Left ventricle myocardium inferior (tissue), 1 donor: ENCODE data around the gene RP9. TPM values are rescaled to one million over a fixed set of nuclear protein-coding genes. Genes with fewer than 3 reads are reported as not detected.

Source experiments
- DNase-seq: peaks from one replicate; pipeline ENCODE4 v3.0.0-alpha.2; 2020
- H3K27ac ChIP-seq: fragments of 200-600 bp; replicated peaks from 2 replicates; pipeline ENCODE4 v1.8.0; 2021
- H3K27me3 ChIP-seq: fragments of 200-600 bp; 2 replicates; pipeline ENCODE4 v1.8.0; 2021; ENCODE audit warnings: low read depth
- H3K36me3 ChIP-seq: fragments of 200-600 bp; 2 replicates; pipeline ENCODE4 v1.8.0; 2021
- H3K4me1 ChIP-seq: fragments of 200-600 bp; 2 replicates; pipeline ENCODE4 v1.8.0; 2021
- H3K4me3 ChIP-seq: fragments of 200-600 bp; 2 replicates; pipeline ENCODE4 v1.8.0; 2021; ENCODE audit warnings: mild to moderate bottlenecking, moderate library complexity
- H3K9me3 ChIP-seq: fragments of 200-600 bp; replicated peaks from 2 replicates; pipeline ENCODE4 v1.8.0; 2021
- CTCF ChIP-seq: fragments of 200-600 bp; IDR thresholded peaks from 2 replicates; pipeline ENCODE4 v1.8.0; 2021; ENCODE audit warnings: antibody characterized with exemption, mild to moderate bottlenecking, borderline replicate concordance
- intact Hi-C: fragments of 100-400 bp; cut with micrococcal nuclease; formaldehyde crosslinking; loops from one replicate; pipeline ENCODE4 v1.11.0; 2022
- total RNA-seq: library from RNA; stranded (reverse); fragmentation: NEBNext Ultra II Directional; extraction: Animal tissue kit (Norgen Biotek cat#: 25700); gene quantifications from one replicate; pipeline ENCODE4 v1.2.1, GENCODE V29; 2021
- donor health status: DM: no; HTN: yes; CAD: no; lungs with severe emphysema.

Gene RP9
- total RNA-seq, 1 donor from 2014 or later: 20.2 TPM

- no peak for DNase-seq
- TF ChIP-seq CTCF: no peak
- intact Hi-C loops: no loop called here
- Histone ChIP-seq H3K36me3 (peaks cover 5% of the 10 kb centered on the region), H3K27me3 (no peaks in the 10 kb centered on the region), H3K4me3 (no peak overlapping the region), H3K27ac (no peak overlapping the region), H3K4me1 (peaks cover 5% of the 10 kb centered on the region), H3K9me3 (no peaks in the 10 kb centered on the region)
Observed at GRCh38 chr7:33152087-33152486, 42.9 kb upstream of the RP9 start.

- Histone ChIP-seq H3K27ac (no peak overlapping the region), H3K4me1 (no peaks in the 10 kb centered on the region), H3K9me3 (peaks cover 8% of the 10 kb centered on the region), H3K27me3 (no peaks in the 10 kb centered on the region), H3K4me3 (no peak overlapping the region), H3K36me3 (no peaks in the 10 kb centered on the region)
- no peak for TF ChIP-seq CTCF
- intact Hi-C loops: no loop called here
- no peak for DNase-seq
Observed at GRCh38 chr7:33145156-33145555, 36.0 kb upstream of the RP9 start.

- Histone ChIP-seq H3K36me3 (no peaks in the 10 kb centered on the region), H3K27ac (no peak overlapping the region), H3K4me3 (no peak overlapping the region), H3K4me1 (no peaks in the 10 kb centered on the region), H3K9me3 (peaks cover 8% of the 10 kb centered on the region), H3K27me3 (no peaks in the 10 kb centered on the region)
- intact Hi-C loops: no loop called here
- no peak for TF ChIP-seq CTCF
- DNase-seq: no peak
Observed at GRCh38 chr7:33143996-33144718, 35.0 kb upstream of the RP9 start.

GRCh38 chr7:33142585-33142984 is 33.4 kb upstream of the RP9 start:
- H3K4me1 ChIP-seq: no peaks in the 10 kb centered on the region
- no peak for DNase-seq
- no peaks in the 10 kb centered on the region for H3K27me3 ChIP-seq
- intact Hi-C loops: no loop called here
- H3K36me3 ChIP-seq: no peaks in the 10 kb centered on the region
- no peak overlapping the region for H3K27ac ChIP-seq
- no peak overlapping the region for H3K4me3 ChIP-seq
- TF ChIP-seq CTCF: no peak
- peaks cover 8% of the 10 kb centered on the region for H3K9me3 ChIP-seq

- peaks cover 21% of the 10 kb centered on the region for H3K9me3 ChIP-seq
- H3K27me3 ChIP-seq: no peaks in the 10 kb centered on the region
- intact Hi-C loops: no loop called here
- peaks cover 3% of the 10 kb centered on the region for H3K4me1 ChIP-seq
- no peak for DNase-seq
- peaks cover 4% of the 10 kb centered on the region for H3K36me3 ChIP-seq
- no peak overlapping the region for H3K27ac ChIP-seq
- H3K4me3 ChIP-seq: no peak overlapping the region
- TF ChIP-seq CTCF: no peak
Observed at GRCh38 chr7:33137103-33137502, 27.9 kb upstream of the RP9 start.
